ENCODE data around the gene EDA2R.

Gene EDA2R

GRCh38 chrX:66638591-66639500, at the start of gene EDA2R:
TSS of gene EDA2R (minus strand) at chrX:66639078. CDS start at chrX:66616020, 23,058 bp downstream.
- FAIRE-seq (no peak), DNase-seq (ENCODE audit: insufficient read length, low spot score) (no peak)

GRCh38 chrX:66684196-66684595, 45.3 kb upstream of the EDA2R start:
- FAIRE-seq = no peak
- DNase-seq (ENCODE audit: insufficient read length, low spot score) = no peak

- DNase-seq (ENCODE audit: insufficient read length, low spot score) (no peak), FAIRE-seq (no peak)
Observed at GRCh38 chrX:66680451-66680850, 41.6 kb upstream of the EDA2R start.

- no peak for FAIRE-seq
Observed at GRCh38 chrX:66677430-66677829, 38.6 kb upstream of the EDA2R start.

GRCh38 chrX:66676990-66677389, 38.1 kb upstream of the EDA2R start:
- DNase-seq (ENCODE audit: insufficient read length, low spot score) = no peak
- no peak for FAIRE-seq

More at GRCh38 chrX:66677430-66677829, 38.6 kb upstream of the EDA2R start:
- no peak for DNase-seq (ENCODE audit: insufficient read length, low spot score)

- FAIRE-seq (no peak), DNase-seq (ENCODE audit: insufficient read length, low spot score) (no peak)
Observed at GRCh38 chrX:66676413-66676812, 37.5 kb upstream of the EDA2R start.

- FAIRE-seq (no peak), DNase-seq (ENCODE audit: insufficient read length, low spot score) (no peak)
Observed at GRCh38 chrX:66675541-66675940, 36.7 kb upstream of the EDA2R start.

- DNase-seq (ENCODE audit: insufficient read length, low spot score) (no peak), FAIRE-seq (no peak)
Observed at GRCh38 chrX:66674506-66674905, 35.6 kb upstream of the EDA2R start.

GRCh38 chrX:66672106-66672505, 33.2 kb upstream of the EDA2R start:
- FAIRE-seq = no peak
- no peak for DNase-seq (ENCODE audit: insufficient read length, low spot score)

- DNase-seq (ENCODE audit: insufficient read length, low spot score) (no peak), FAIRE-seq (no peak)
Observed at GRCh38 chrX:66654411-66654810, 15.5 kb upstream of the EDA2R start.

- DNase-seq (ENCODE audit: insufficient read length, low spot score) = no peak
- no peak for FAIRE-seq
Observed at GRCh38 chrX:66635360-66635759, 3.5 kb downstream of the EDA2R start.

GRCh38 chrX:66634272-66634671, 4.6 kb downstream of the EDA2R start:
- no peak for FAIRE-seq
- no peak for DNase-seq (ENCODE audit: insufficient read length, low spot score)

GRCh38 chrX:66633541-66633940, 5.3 kb downstream of the EDA2R start:
- FAIRE-seq (no peak), DNase-seq (ENCODE audit: insufficient read length, low spot score) (no peak)

- DNase-seq (ENCODE audit: insufficient read length, low spot score) (no peak), FAIRE-seq (no peak)
Observed at GRCh38 chrX:66632981-66633380, 5.9 kb downstream of the EDA2R start.

GRCh38 chrX:66632473-66632872, 6.4 kb downstream of the EDA2R start:
- DNase-seq (ENCODE audit: insufficient read length, low spot score) = no peak

GRCh38 chrX:66625525-66625924, 13.4 kb downstream of the EDA2R start:
- no peak for DNase-seq (ENCODE audit: insufficient read length, low spot score)
- no peak for FAIRE-seq

More at GRCh38 chrX:66632473-66632872, 6.4 kb downstream of the EDA2R start:
- FAIRE-seq = no peak

GRCh38 chrX:66622209-66622608, 16.7 kb downstream of the EDA2R start:
- no peak for FAIRE-seq
- no peak for DNase-seq (ENCODE audit: insufficient read length, low spot score)

- DNase-seq (ENCODE audit: insufficient read length, low spot score) (no peak), FAIRE-seq (no peak)
Observed at GRCh38 chrX:66616944-66617343, 21.9 kb downstream of the EDA2R start.

- FAIRE-seq (no peak), DNase-seq (ENCODE audit: insufficient read length, low spot score) (no peak)
Observed at GRCh38 chrX:66602381-66602938, 36.4 kb downstream of the EDA2R start.

GRCh38 chrX:66601522-66601921, 37.4 kb downstream of the EDA2R start:
- DNase-seq (ENCODE audit: insufficient read length, low spot score) = no peak
- no peak for FAIRE-seq

- DNase-seq (ENCODE audit: insufficient read length, low spot score) (no peak), FAIRE-seq (no peak)
Observed at GRCh38 chrX:66579219-66579618, 59.7 kb downstream of the EDA2R start.

GRCh38 chrX:66553973-66554372, 84.9 kb downstream of the EDA2R start:
- no peak for FAIRE-seq

More at GRCh38 chrX:66553973-66554372, 84.9 kb downstream of the EDA2R start:
- no peak for DNase-seq (ENCODE audit: insufficient read length, low spot score)
